Motor neuron (in vitro differentiated cells): ENCODE results near the gene PLCL2. TPM values are rescaled to one million over a fixed set of nuclear protein-coding genes. Genes with fewer than 3 reads are reported as not detected.

Source experiments
- ATAC-seq, 8 experiments: fragments of 200-7000 bp; cut with Tn5 transposase; replicated peaks in 6 of 8; 2 replicates each; pipeline ENCODE4 v1.8.0; 2021; ENCODE audit warnings: mild to moderate bottlenecking in 8 of 8, moderate library complexity in 8 of 8
- H3K27ac ChIP-seq, 2 donors: fragments of 250-450 bp; sonication (Bioruptor Pico); 2 replicates each; pipeline ENCODE4 v1.9.0; 2021; ENCODE audit warnings: antibody characterized with exemption in 2 of 2, mild to moderate bottlenecking in 2 of 2, moderate library complexity in 1 of 2
- H3K4me1 ChIP-seq, 2 donors: fragments of 250-450 bp; sonication (Bioruptor Pico); replicated peaks in 1 of 2; 2 replicates each; pipeline ENCODE4 v1.6.1; 2021; ENCODE audit warnings: antibody characterized with exemption in 2 of 2, mild to moderate bottlenecking in 2 of 2, moderate library complexity in 1 of 2
- H3K4me3 ChIP-seq, 5 donors: fragments of 250-450 bp; sonication (Bioruptor Pico); 2 replicates each; pipeline ENCODE4 v1.9.0; 2021; ENCODE audit warnings: antibody characterized with exemption in 5 of 5, mild to moderate bottlenecking in 5 of 5, moderate library complexity in 4 of 5
- WGBS, 10 experiments: fragments of 450-650 bp; shearing (Covaris generic); methylation state at CpG; one replicate each; pipeline ENCODE4 v1.0.0; 2022; 5-methylcytosine and 5-hydroxymethylcytosine counted together
- in situ Hi-C, 9 experiments: fragments of 400-800 bp; cut with MboI; loops; one replicate each; pipeline ENCODE4 v1.15.0; 2021; ENCODE audit warnings: low sequenced_read_pairs in 9 of 9, low pct_unique_long_range_greater_than_20kb in 2 of 9; ENCODE audit not compliant: unreplicated experiment in 9 of 9
- total RNA-seq, 8 experiments: library from RNA; unstranded; fragments of 300-600 nt; gene quantifications; 2 replicates each; pipeline versions ENCODE4 v1.2.3 to v1.2.4, GENCODE V29; 2022

PLCL2 gene
- total RNA-seq, 8 experiments from 2014 or later: 12.3 to 28.0 (median 21.6) TPM

DNA sequence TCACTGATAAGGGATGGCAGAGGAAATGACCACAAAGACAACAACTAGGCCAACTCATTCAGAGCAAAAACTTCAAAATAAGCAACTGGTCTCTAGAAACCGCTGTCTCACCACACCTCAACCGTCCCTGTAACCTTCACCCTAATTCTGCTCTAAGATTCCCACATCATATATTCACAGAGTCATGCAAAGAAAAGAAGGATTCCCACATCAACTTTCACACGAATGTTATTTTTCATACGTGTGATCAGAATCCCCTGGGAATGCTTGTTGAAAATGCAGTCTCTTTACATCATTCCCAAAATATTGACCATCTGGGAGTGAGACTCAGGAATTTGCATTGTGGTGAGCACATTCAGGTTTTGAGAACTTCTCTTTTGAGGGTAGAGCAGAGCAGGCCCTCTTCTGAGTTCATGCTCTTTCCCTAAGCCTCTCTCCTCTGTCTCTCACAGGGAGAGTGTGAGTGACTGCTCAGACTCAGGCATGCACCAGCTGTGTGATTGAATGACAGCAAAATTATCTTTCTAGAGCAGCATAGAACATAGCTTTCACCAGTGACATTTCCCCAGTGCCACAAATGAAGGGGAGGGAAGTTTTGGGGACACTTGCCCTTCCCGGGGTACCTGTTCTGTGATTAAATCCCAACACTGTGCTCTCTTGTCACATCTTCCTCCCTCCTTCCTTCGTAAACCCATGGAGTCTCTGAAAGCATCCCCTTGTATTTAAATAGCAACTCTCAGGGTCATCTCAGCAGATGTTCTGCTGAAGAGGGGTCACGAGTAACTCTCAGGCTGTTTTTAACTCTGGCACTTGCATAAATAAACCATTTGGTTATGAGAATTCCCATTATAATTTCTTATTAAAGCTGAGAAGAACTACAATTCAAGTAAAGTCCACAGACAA lies 170.9 kb downstream of the PLCL2 start:
- ATAC-seq: peak in 1 of 8 experiments; percentile 46
- no peak overlapping the region for H3K4me3 ChIP-seq
- no peak overlapping the region for H3K27ac ChIP-seq
- 40 to 100% (median 72%) methylated on average over 1 to 6 of the region's 7 CpGs for WGBS, 10 experiments
- H3K4me1 ChIP-seq: no peaks in the 10 kb centered on the region
- in situ Hi-C loops: no loop called here

DNA sequence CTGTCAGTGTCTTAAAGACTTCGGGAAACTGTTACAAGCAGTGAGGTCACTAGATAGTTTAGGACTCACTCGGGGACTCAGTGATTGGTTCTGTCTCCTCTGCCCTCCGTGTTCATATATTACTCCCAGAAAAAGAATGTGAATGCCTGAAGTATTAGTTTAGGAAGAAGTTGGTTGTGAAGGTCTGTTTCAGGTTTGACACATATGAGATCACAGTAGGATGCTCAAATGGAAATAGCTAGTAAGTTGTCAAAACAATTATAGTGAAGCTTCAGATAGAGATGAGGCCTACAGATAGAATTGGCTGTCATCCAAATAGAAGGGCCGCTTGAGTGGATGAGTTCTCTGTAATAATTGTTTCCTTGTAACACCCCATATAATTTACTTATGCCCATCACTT lies 172.6 kb downstream of the PLCL2 start:
- in situ Hi-C loops: no loop called here
- no peak overlapping the region for H3K27ac ChIP-seq
- no peak overlapping the region for H3K4me3 ChIP-seq
- 0 to 100% (median 89%) methylated on average over 2 to 4 of the region's 4 CpGs; no CpG with 5 or more reads in 1 of the 10 experiments for WGBS, 10 experiments
- no peaks in the 10 kb centered on the region for H3K4me1 ChIP-seq
- ATAC-seq: no peak

DNA sequence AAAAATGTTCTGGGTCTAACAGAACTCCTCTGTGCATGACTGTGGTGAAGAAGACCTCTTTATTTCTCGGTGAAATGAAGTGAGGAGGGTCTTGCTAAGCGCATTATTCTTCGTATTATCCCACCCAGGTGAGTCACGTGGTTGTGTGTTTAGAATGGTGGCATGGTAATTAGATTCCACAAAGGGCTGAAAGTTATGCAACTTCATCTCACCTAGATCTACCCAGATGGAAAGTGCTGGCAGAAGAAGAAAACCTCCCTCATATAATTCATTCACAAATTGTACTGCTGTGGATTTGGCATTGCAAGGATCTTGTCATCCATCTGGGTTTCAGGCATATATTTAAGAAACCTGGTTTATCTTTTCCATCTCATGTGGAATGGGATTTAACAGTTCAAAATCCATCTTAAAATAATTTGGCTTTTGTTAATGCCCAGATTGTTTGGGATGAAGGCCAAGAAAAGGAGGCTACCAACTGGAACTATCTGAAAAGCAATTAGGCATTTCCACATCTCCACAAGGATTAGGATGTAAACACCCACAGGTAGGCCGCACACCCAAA lies 175.3 kb downstream of the PLCL2 start:
- H3K4me1 ChIP-seq: no peaks in the 10 kb centered on the region
- no peak overlapping the region for H3K27ac ChIP-seq
- H3K4me3 ChIP-seq: no peak overlapping the region
- WGBS, 10 experiments: 80 to 100% (median 93%) methylated on average over 1 to 5 of the region's 5 CpGs
- no peak for ATAC-seq
- in situ Hi-C loops: no loop called here

DNA sequence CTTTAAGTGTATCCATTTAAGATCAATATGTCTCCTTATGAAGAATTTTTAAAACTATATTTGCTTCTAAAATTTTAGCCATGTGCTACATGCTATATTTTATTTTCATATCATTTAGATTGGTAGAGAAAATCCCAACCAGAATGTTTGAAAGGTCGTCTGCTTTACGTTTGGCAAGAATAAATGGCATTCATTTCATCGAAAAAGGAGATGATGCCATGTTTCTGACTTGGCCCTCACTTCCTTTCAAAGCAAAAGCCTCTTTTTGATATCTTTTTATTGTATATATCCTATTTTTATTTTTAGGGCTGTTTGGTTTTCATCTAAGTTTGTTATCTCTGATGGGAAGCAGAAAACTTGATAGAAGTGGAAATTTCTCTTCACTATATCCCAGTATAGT lies 176.2 kb downstream of the PLCL2 start:
- 91 to 100% (median 99%) methylated on average over 1 to 3 of the region's 3 CpGs for WGBS, 10 experiments
- ATAC-seq: no peak

DNA sequence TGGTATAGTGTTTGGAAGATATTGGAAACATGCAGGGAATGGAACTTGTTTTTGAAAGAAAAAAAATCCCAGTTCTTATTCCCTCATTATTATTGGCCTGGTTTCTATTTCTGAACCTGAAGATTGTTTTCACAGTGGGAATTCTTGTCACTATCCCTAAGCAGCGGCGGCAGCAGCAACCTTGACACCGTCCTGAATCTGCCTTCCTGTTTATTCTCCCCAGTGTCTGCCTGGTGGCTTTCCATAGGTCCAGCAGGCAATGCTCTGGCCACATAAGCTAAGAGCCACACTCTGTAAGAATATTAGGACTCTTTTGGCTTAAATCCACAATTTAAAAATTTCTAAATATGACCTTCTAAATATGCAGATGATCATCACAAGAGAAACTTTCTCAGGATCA lies 178.0 kb downstream of the PLCL2 start:
- 57 to 100% (median 90%) methylated on average over 1 to 3 of the region's 3 CpGs; no CpG with 5 or more reads in 2 of the 10 experiments for WGBS, 10 experiments
- in situ Hi-C loops: no loop called here
- no peak overlapping the region for H3K4me3 ChIP-seq
- no peak overlapping the region for H3K27ac ChIP-seq
- no peak for ATAC-seq
- peaks cover 3 to 8% of the 10 kb centered on the region in 2 donors for H3K4me1 ChIP-seq

More for the DNA sequence above, 176.2 kb downstream of the PLCL2 start:
- in situ Hi-C loops: no loop called here
- Histone ChIP-seq H3K4me1 (no peaks in the 10 kb centered on the region), H3K27ac (no peak overlapping the region), H3K4me3 (no peak overlapping the region)

DNA sequence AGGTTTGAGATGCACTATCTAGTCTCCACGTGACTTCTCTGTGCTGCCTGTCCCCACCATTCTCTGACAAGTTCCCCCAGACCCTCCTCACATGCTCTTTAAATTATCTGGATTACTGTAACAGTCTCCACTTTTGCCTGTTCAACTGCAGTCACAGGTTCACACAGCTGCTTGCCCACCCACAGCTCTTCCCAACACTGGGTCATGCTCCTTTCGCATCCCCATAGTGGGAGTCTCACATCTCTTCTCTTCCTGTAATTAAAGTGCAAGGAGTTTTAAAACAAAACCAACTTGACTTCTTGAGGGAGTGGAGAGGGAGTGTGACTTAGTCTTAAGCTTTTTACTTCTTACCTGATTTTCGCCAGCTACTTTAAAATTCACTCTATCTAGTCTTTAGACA lies 178.8 kb downstream of the PLCL2 start:
- no peak for ATAC-seq
- Histone ChIP-seq H3K27ac (no peak overlapping the region), H3K4me1 (peaks cover 3 to 11% of the 10 kb centered on the region in 2 donors), H3K4me3 (no peak overlapping the region)
- 20 to 100% (median 85%) methylated on average over 1 to 3 of the region's 3 CpGs; no CpG with 5 or more reads in 2 of the 10 experiments for WGBS, 10 experiments
- in situ Hi-C loops: no loop called here

DNA sequence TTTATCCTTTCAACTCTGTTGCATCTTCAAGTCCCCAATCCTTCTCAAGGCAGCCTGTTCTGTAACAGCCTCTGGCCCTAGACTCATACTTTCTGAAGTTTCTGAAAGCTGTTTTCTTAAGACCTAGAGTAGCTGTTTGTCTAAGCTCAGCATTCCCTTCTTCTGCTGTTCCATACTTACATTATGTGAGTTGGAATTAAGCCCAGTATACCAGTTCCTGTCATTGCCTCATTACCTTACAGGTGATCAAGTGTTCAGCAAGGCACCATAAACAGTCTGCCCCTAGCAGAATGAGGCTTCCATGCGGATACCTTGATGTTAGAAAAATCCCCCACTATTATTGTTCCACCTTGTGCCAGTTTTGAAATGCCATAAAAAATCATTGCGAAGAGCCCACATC lies 180.6 kb downstream of the PLCL2 start:
- 89 to 100% (median 100%) methylated on average over 1 to 2 of the region's 2 CpGs; no CpG with 5 or more reads in 2 of the 10 experiments for WGBS, 10 experiments
- no peak for ATAC-seq
- Histone ChIP-seq H3K4me1 (peaks cover 3 to 11% of the 10 kb centered on the region in 2 donors), H3K4me3 (no peak overlapping the region), H3K27ac (no peak overlapping the region)
- in situ Hi-C loops: no loop called here

DNA sequence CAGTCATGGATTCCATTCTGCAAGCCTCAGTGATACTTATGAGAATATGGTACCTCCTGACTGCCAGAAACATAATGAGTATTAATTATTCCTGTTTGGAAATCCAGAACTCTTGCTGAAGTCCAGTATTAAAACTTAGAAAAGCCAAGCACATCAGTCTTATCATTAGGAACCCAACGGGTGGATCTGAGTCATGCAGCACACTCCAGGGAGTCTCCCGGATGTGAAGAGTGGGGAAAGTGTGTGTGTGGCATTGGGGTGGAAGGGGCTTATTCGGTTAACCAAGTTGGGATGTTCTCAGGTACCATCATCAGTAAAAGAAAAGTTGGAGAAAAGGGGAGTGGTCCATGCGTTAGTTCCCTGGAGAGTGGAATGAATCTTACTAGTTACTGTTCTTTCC lies 181.1 kb downstream of the PLCL2 start:
- H3K4me1 ChIP-seq: peaks cover 3 to 11% of the 10 kb centered on the region in 2 donors
- 83 to 100% (median 92%) methylated on average over 1 to 4 of the region's 4 CpGs; no CpG with 5 or more reads in 4 of the 10 experiments for WGBS, 10 experiments
- in situ Hi-C loops: no loop called here
- no peak for ATAC-seq
- H3K4me3 ChIP-seq: no peak overlapping the region
- no peak overlapping the region for H3K27ac ChIP-seq

DNA sequence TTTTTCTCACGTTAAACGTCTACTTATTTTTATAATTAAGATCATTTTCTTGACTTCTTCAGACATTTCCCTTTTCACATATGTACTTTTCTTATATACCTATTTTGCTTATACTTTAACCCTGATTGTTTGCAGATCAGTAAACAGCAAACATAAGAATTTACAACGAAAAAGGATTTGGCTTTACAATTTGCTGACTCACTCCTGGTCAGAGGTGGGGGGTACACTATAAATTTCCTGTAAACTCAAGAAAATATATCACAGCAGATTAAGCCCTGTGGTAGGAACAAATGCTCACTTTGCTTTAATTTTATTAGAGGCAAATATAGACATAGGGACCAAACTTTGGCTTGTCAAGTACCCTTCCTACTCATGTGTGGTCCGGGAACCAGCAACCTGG lies 185.0 kb downstream of the PLCL2 start:
- WGBS, 10 experiments: 76 to 100% (median 96%) methylated on average over 1 to 4 of the region's 4 CpGs
- ATAC-seq: no peak
- in situ Hi-C loops: no loop called here
- Histone ChIP-seq H3K4me1 (peaks cover 3 to 11% of the 10 kb centered on the region in 2 donors), H3K27ac (no peak overlapping the region), H3K4me3 (no peak overlapping the region)

DNA sequence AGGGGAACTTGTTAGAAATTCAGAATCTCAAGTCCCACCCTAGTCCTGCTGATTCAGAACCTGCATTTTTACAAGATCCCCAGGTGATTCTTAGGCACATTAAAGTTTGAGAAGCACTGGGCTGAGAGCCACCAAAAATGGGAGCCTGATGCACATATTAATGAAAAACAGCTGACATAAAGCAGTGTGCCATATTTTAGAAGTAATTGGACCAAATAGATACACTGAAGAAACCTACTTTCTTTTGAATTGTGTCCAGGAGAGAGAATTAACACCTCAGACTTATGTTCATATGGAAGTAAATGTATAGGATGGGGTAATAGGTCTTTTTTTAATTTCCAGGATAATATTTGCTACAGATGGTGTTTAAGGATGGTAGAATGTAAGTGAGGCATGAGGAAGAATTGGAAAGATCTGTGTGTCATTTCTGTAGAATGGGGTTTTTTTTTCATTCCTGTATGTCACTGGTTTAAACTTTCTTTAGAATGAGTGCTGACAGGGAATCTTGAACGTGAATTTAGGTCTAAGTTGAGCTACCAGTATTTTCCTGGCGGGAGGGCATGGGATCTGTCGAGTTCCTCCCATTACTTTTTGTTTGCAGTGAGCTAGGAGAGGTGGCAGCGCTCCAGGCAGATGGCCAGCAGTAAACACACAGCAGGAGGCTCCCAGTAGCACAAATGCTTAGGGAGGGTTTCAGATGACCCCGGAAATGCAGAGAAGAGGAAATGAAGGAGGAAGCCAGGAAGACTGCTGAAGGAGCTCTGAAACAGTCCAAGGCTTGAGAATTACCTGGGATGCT lies 185.6 kb downstream of the PLCL2 start:
- in situ Hi-C loops: no loop called here
- WGBS, 10 experiments: 0 to 39% (median 20%) methylated on average over 1 to 4 of the region's 5 CpGs; no CpG with 5 or more reads in 1 of the 10 experiments
- peak in 4 of 8 experiments; percentile 71 to 84 (median 77) for ATAC-seq
- no peak overlapping the region for H3K27ac ChIP-seq
- H3K4me1 ChIP-seq: peaks cover 3 to 11% of the 10 kb centered on the region in 2 donors
- H3K4me3 ChIP-seq: no peak overlapping the region

DNA sequence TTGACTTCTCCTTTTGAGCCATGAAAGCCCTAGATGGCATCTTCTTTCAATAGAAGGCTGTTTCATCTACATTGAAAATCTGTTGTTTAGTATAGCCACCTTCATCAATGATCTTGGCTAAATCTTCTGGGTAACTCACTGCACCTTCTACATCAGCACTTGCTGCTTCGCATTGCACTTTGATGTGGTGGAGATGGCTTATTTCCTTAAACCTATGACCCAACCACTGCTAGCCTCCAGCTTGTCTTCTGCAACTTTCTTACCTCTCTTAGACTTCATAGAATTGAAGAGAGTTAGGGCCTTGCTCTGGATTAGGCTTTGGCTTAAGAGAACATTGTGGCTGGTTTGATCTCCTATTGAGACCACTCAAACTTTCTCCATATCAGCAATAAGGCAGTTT lies 189.8 kb downstream of the PLCL2 start:
- in situ Hi-C loops: no loop called here
- 100% methylated on average over 1 of the region's 1 CpG; no CpG with 5 or more reads in 4 of the 10 experiments for WGBS, 10 experiments
- ATAC-seq: no peak

DNA sequence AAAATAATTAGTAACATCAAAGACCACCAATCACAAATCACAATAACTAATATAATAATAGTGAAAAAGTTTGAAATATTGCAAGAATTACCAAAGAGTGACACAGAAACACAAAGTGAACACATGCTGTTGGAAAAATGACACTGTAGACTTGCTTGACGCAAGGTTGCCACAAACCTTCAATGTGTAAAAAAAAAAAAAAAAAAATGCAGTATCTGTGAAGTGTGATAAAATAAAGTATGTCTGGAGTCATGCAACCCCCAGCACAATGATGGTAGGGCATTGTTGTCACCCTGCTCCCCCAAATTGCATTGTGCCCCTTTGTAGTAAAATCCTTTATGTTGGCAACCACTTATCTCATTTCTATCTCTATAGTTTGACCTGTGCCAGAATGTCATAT lies 190.6 kb downstream of the PLCL2 start:
- Histone ChIP-seq H3K4me1 (no peaks in the 10 kb centered on the region), H3K4me3 (no peak overlapping the region), H3K27ac (no peak overlapping the region)
- ATAC-seq: no peak
- WGBS, 10 experiments: 100% methylated on average over 1 of the region's 1 CpG; no CpG with 5 or more reads in 4 of the 10 experiments
- in situ Hi-C loops: no loop called here

More for the DNA sequence above, 189.8 kb downstream of the PLCL2 start:
- Histone ChIP-seq H3K27ac (no peak overlapping the region), H3K4me1 (no peaks in the 10 kb centered on the region), H3K4me3 (no peak overlapping the region)

DNA sequence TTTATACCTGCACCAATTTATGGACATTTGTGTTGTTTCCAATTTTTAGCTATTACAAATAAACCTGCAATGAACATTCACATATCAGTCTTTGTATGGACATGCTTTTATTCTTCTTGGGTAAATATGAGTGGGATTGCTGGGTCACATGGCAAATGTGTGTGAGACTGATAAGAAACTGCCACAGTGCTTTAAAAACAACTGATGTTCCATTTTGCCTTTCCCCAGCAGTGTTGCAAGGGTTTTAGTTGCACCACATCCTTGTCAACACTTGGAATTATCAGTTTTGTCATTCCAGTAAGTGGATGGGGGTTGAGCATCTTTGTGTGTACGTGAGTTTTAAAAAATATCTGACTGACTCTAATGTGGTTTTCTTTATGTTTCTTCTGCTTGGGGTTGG lies 191.2 kb downstream of the PLCL2 start:
- in situ Hi-C loops: no loop called here
- WGBS, 10 experiments: 80 to 100% (median 100%) methylated on average over 1 of the region's 1 CpG; no CpG with 5 or more reads in 3 of the 10 experiments
- ATAC-seq: no peak

More for the DNA sequence above, 191.2 kb downstream of the PLCL2 start:
- no peak overlapping the region for H3K27ac ChIP-seq
- H3K4me1 ChIP-seq: no peaks in the 10 kb centered on the region
- H3K4me3 ChIP-seq: no peak overlapping the region
